ENCODE data around the gene P2RY12.

The P2RY12 gene

GRCh38 chr3:151322511-151322910, 62.0 kb downstream of the P2RY12 start:
- no peaks in the 10 kb centered on the region for H3K36me3 ChIP-seq (ENCODE audit: control insufficient read depth, insufficient read depth, low read length)
- no peak for DNase-seq (ENCODE audit: extremely low read depth, insufficient read length)
- H3K4me3 ChIP-seq (replicated peaks; ENCODE audit: low read depth, low read length): no peak overlapping the region
- TF ChIP-seq CTCF (IDR thresholded peaks at IDR 0.05; ENCODE audit: insufficient read depth, low read length, poor library complexity, severe bottlenecking): no peak
- no peaks in the 10 kb centered on the region; the same call in 1 of the 2 replicates for H3K27me3 ChIP-seq (replicated peaks; ENCODE audit: control insufficient read depth, insufficient read depth, low read length)

- DNase-seq (ENCODE audit: extremely low read depth, insufficient read length): no peak
- TF ChIP-seq CTCF (IDR thresholded peaks at IDR 0.05; ENCODE audit: insufficient read depth, low read length, poor library complexity, severe bottlenecking): no peak
- H3K27me3 ChIP-seq (replicated peaks; ENCODE audit: control insufficient read depth, insufficient read depth, low read length): no peaks in the 10 kb centered on the region; the same call in 1 of the 2 replicates
- no peaks in the 10 kb centered on the region for H3K36me3 ChIP-seq (ENCODE audit: control insufficient read depth, insufficient read depth, low read length)
- no peak overlapping the region for H3K4me3 ChIP-seq (replicated peaks; ENCODE audit: low read depth, low read length)
These were observed 63.0 kb downstream of the P2RY12 start for GRCh38 chr3:151321526-151321925.

GRCh38 chr3:151320131-151320530, 64.4 kb downstream of the P2RY12 start:
- H3K27me3 ChIP-seq (replicated peaks; ENCODE audit: control insufficient read depth, insufficient read depth, low read length): no peaks in the 10 kb centered on the region; the same call in 1 of the 2 replicates
- H3K36me3 ChIP-seq (ENCODE audit: control insufficient read depth, insufficient read depth, low read length): no peaks in the 10 kb centered on the region
- no peak for DNase-seq (ENCODE audit: extremely low read depth, insufficient read length)
- no peak overlapping the region for H3K4me3 ChIP-seq (replicated peaks; ENCODE audit: low read depth, low read length)
- no peak for TF ChIP-seq CTCF (IDR thresholded peaks at IDR 0.05; ENCODE audit: insufficient read depth, low read length, poor library complexity, severe bottlenecking)

GRCh38 chr3:151319628-151320027, 64.9 kb downstream of the P2RY12 start:
- Histone ChIP-seq H3K4me3 (replicated peaks; ENCODE audit: low read depth, low read length) (no peak overlapping the region), H3K27me3 (replicated peaks; ENCODE audit: control insufficient read depth, insufficient read depth, low read length) (no peaks in the 10 kb centered on the region; the same call in 1 of the 2 replicates), H3K36me3 (ENCODE audit: control insufficient read depth, insufficient read depth, low read length) (no peaks in the 10 kb centered on the region)
- TF ChIP-seq CTCF (IDR thresholded peaks at IDR 0.05; ENCODE audit: insufficient read depth, low read length, poor library complexity, severe bottlenecking): no peak
- DNase-seq (ENCODE audit: extremely low read depth, insufficient read length): no peak

GRCh38 chr3:151318991-151319390, 65.6 kb downstream of the P2RY12 start:
- no peak for TF ChIP-seq CTCF (IDR thresholded peaks at IDR 0.05; ENCODE audit: insufficient read depth, low read length, poor library complexity, severe bottlenecking)
- H3K27me3 ChIP-seq (replicated peaks; ENCODE audit: control insufficient read depth, insufficient read depth, low read length): no peaks in the 10 kb centered on the region; the same call in 1 of the 2 replicates
- no peak for DNase-seq (ENCODE audit: extremely low read depth, insufficient read length)
- no peak overlapping the region for H3K4me3 ChIP-seq (replicated peaks; ENCODE audit: low read depth, low read length)
- H3K36me3 ChIP-seq (ENCODE audit: control insufficient read depth, insufficient read depth, low read length): no peaks in the 10 kb centered on the region

GRCh38 chr3:151318313-151318712, 66.2 kb downstream of the P2RY12 start:
- TF ChIP-seq CTCF (IDR thresholded peaks at IDR 0.05; ENCODE audit: insufficient read depth, low read length, poor library complexity, severe bottlenecking): no peak
- no peaks in the 10 kb centered on the region for H3K36me3 ChIP-seq (ENCODE audit: control insufficient read depth, insufficient read depth, low read length)
- no peak overlapping the region for H3K4me3 ChIP-seq (replicated peaks; ENCODE audit: low read depth, low read length)
- DNase-seq (ENCODE audit: extremely low read depth, insufficient read length): no peak
- H3K27me3 ChIP-seq (replicated peaks; ENCODE audit: control insufficient read depth, insufficient read depth, low read length): no peaks in the 10 kb centered on the region; the same call in 1 of the 2 replicates

Measured in GM06990 (cell line).